H1 (cell line): ENCODE data around the gene GNAI1. TPM values are rescaled to one million over a fixed set of nuclear protein-coding genes. Genes with fewer than 3 reads are reported as not detected.

Source experiments
- CTCF ChIA-PET: fragments of 300-600 bp; sonication (Branson Sonifier 250); formaldehyde crosslinking; loops from one replicate; lab custom pipeline; 2021; ENCODE audit not compliant: partially characterized antibody; lab: Charles Lee
- POLR2A ChIA-PET: fragments of 300-600 bp; sonication (Branson Sonifier 250); formaldehyde crosslinking; loops from one replicate; lab custom pipeline; 2021; ENCODE audit warnings: inconsistent platforms; ENCODE audit not compliant: partially characterized antibody; lab: Charles Lee
- DNase-seq, 2 experiments: peaks; one replicate each; pipeline versions ENCODE4 v3.0.0 to v3.0.0-alpha.2; 2010 to 2022; ENCODE audit warnings: low spot score in 2 of 2, low read depth in 1 of 2, mixed read lengths in 1 of 2
- FAIRE-seq: peaks from 2 replicates; lab custom pipeline; 2011; peaks lifted over from hg19 to GRCh38; lab: Jason Lieb, UNC
- H2AFZ ChIP-seq: 2 replicates; pipeline ENCODE4 v1.8.1; 2012; ENCODE audit warnings: low read length, inconsistent platforms
- H2AK5ac ChIP-seq: 2 replicates; pipeline ENCODE4 v1.6.1; 2013; ENCODE audit warnings: low read depth, low read length
- H2BK120ac ChIP-seq: replicated peaks from 2 replicates; pipeline ENCODE3; 2013; ENCODE audit warnings: low read depth, low read length, inconsistent platforms
- H2BK12ac ChIP-seq: 2 replicates; pipeline ENCODE4 v1.6.1; 2013; ENCODE audit warnings: low read depth, low read length
- H2BK15ac ChIP-seq: 2 replicates; pipeline ENCODE4 v1.6.1; 2013; ENCODE audit warnings: low read length
- H2BK20ac ChIP-seq: 2 replicates; pipeline ENCODE4 v1.6.1; 2013; ENCODE audit warnings: low read length
- H2BK5ac ChIP-seq: 2 replicates; pipeline ENCODE4 v1.6.1; 2013; ENCODE audit warnings: low read depth, low read length
- H3K14ac ChIP-seq: 2 replicates; pipeline ENCODE4 v1.6.1; 2013; ENCODE audit warnings: inconsistent platforms; ENCODE audit not compliant: insufficient read length
- H3K18ac ChIP-seq: 2 replicates; pipeline ENCODE4 v1.6.1; 2013; ENCODE audit warnings: low read length; ENCODE audit errors: extremely low read depth
- H3K23ac ChIP-seq: 2 replicates; pipeline ENCODE4 v1.6.1; 2013; ENCODE audit warnings: inconsistent platforms; ENCODE audit not compliant: insufficient read length
- H3K23me2 ChIP-seq: 2 replicates; pipeline ENCODE4 v1.6.1; 2013; ENCODE audit warnings: low read depth, low read length
- H3K27ac ChIP-seq: 2 replicates; pipeline ENCODE4 v1.6.1; 2011; ENCODE audit warnings: low read depth, low read length, inconsistent platforms
- H3K27me3 ChIP-seq, 4 experiments: replicated peaks in 1 of 4; 1 replicate in 1 of 4; 2 replicates in 3 of 4; pipeline versions ENCODE4 v1.6.1 to v1.8.1; 2011 to 2013; ENCODE audit warnings: low read length in 3 of 4, mild to moderate bottlenecking in 3 of 4, inconsistent platforms in 2 of 4, mixed read lengths in 2 of 4, moderate library complexity in 1 of 4; ENCODE audit not compliant: control insufficient read depth in 3 of 4, insufficient read depth in 3 of 4; ENCODE audit errors: extremely low read depth in 1 of 4
- H3K36me3 ChIP-seq, 4 experiments: 2 replicates each; pipeline versions ENCODE4 v1.6.1 to v1.8.1; 2011 to 2013; ENCODE audit warnings: mild to moderate bottlenecking in 4 of 4, low read length in 3 of 4, moderate library complexity in 2 of 4, control low read depth in 1 of 4, inconsistent platforms in 1 of 4; ENCODE audit not compliant: insufficient read depth in 4 of 4, control insufficient read depth in 2 of 4
- H3K4ac ChIP-seq: replicated peaks from 2 replicates; pipeline ENCODE3; 2013; ENCODE audit warnings: low read length, low read depth, mixed read lengths, inconsistent platforms; ENCODE audit not compliant: insufficient read length
- H3K4me1 ChIP-seq, 4 experiments: replicated peaks in 1 of 4; 1 replicate in 1 of 4; 2 replicates in 3 of 4; pipeline versions ENCODE4 v1.6.1 to v1.8.1; 2011 to 2013; ENCODE audit warnings: low read length in 3 of 4, inconsistent platforms in 2 of 4, mixed read lengths in 1 of 4; ENCODE audit not compliant: insufficient read depth in 4 of 4, control insufficient read depth in 3 of 4
- H3K4me2 ChIP-seq, 2 experiments: 2 replicates each; pipeline versions ENCODE4 v1.6.1 to v1.8.1; 2011 to 2013; ENCODE audit warnings: low read depth in 2 of 2, low read length in 2 of 2, control low read depth in 1 of 2, inconsistent platforms in 1 of 2, mild to moderate bottlenecking in 1 of 2; ENCODE audit not compliant: insufficient read depth in 1 of 2
- H3K4me3 ChIP-seq, 4 experiments: fragments of 200-600, 300-600 bp in 1 of 4; sonication (generic), shearing (Covaris generic), sonication (Bioruptor Twin) in 1 of 4; 2 replicates each; pipeline versions ENCODE4 v1.5.1 to v1.8.1; 2011 to 2016; ENCODE audit warnings: low read length in 4 of 4, low read depth in 3 of 4, control low read depth in 2 of 4, inconsistent platforms in 2 of 4, mild to moderate bottlenecking in 2 of 4, mixed read lengths in 1 of 4, moderate library complexity in 1 of 4; ENCODE audit not compliant: insufficient read depth in 2 of 4; ENCODE audit errors: extremely low read depth in 1 of 4
- H3K56ac ChIP-seq: replicated peaks from 2 replicates; pipeline ENCODE3; 2013; ENCODE audit warnings: low read depth, mild to moderate bottlenecking, mixed read lengths, low read length, inconsistent platforms; ENCODE audit not compliant: insufficient read length
- H3K79me1 ChIP-seq: 2 replicates; pipeline ENCODE4 v1.6.1; 2013; ENCODE audit warnings: low read depth, low read length, control low read depth
- H3K79me2 ChIP-seq, 2 experiments: 2 replicates each; pipeline versions ENCODE4 v1.6.1 to v1.8.1; 2012 to 2013; ENCODE audit warnings: low read length in 2 of 2, mild to moderate bottlenecking in 2 of 2, inconsistent platforms in 1 of 2; ENCODE audit not compliant: insufficient read depth in 2 of 2, control insufficient read depth in 1 of 2
- H3K9ac ChIP-seq, 4 experiments: replicated peaks in 1 of 4; 1 replicate in 1 of 4; 2 replicates in 3 of 4; pipeline versions ENCODE4 v1.6.1 to v1.8.1; 2011 to 2013; ENCODE audit warnings: low read depth in 3 of 4, low read length in 3 of 4, control low read depth in 2 of 4, mild to moderate bottlenecking in 2 of 4, moderate library complexity in 2 of 4, inconsistent platforms in 1 of 4; ENCODE audit errors: extremely low read depth in 1 of 4
- H3K9me3 ChIP-seq, 2 experiments: 2 replicates each; pipeline versions ENCODE4 v1.6.1 to v1.8.1; 2012 to 2013; ENCODE audit warnings: mild to moderate bottlenecking in 2 of 2, moderate library complexity in 2 of 2, control low read depth in 1 of 2, inconsistent platforms in 1 of 2, low read depth in 1 of 2, low read length in 1 of 2, mixed read lengths in 1 of 2; ENCODE audit not compliant: insufficient read depth in 2 of 2
- H4K20me1 ChIP-seq, 2 experiments: replicated peaks in 1 of 2; 2 replicates each; pipeline versions ENCODE3 to v1.8.1; 2011 to 2013; ENCODE audit warnings: inconsistent platforms in 2 of 2, low read length in 2 of 2, mild to moderate bottlenecking in 1 of 2; ENCODE audit not compliant: insufficient read depth in 2 of 2, control insufficient read depth in 1 of 2
- H4K5ac ChIP-seq: 2 replicates; pipeline ENCODE4 v1.6.1; 2013; ENCODE audit warnings: low read length, low read depth, mixed read lengths, inconsistent platforms; ENCODE audit not compliant: insufficient read length
- H4K8ac ChIP-seq: 2 replicates; pipeline ENCODE4 v1.8.0; 2013; ENCODE audit warnings: mild to moderate bottlenecking, moderate library complexity, low read length, inconsistent platforms; ENCODE audit not compliant: insufficient read depth; ENCODE audit errors: extremely low read depth
- H4K91ac ChIP-seq: replicated peaks from 2 replicates; pipeline ENCODE3; 2013; ENCODE audit warnings: low read length, mixed read lengths, inconsistent platforms; ENCODE audit not compliant: insufficient read length
- JUN ChIP-seq: IDR thresholded peaks from 2 replicates; pipeline ENCODE4 v1.6.1; 2011; ENCODE audit warnings: low read depth, mild to moderate bottlenecking, improper control_type of control experiment, low read length
- KDM5A ChIP-seq: fragments of 200-600 bp; IDR thresholded peaks from 2 replicates; pipeline ENCODE4 v1.7.1; 2012; ENCODE audit warnings: mild to moderate bottlenecking, low read length, inconsistent platforms, mixed read lengths
- PHF8 ChIP-seq: fragments of 200-600 bp; sonication (generic); conservative IDR thresholded peaks from 2 replicates; pipeline ENCODE4 v1.7.1; 2012; ENCODE audit warnings: low read depth, mild to moderate bottlenecking, inconsistent platforms, low read length, moderate library complexity
- POLR2A ChIP-seq, 2 experiments: IDR thresholded peaks; 1 replicate in 1 of 2; 2 replicates in 1 of 2; pipeline ENCODE4 v1.6.1; 2011; ENCODE audit warnings: low read depth in 2 of 2, low read length in 2 of 2, mild to moderate bottlenecking in 2 of 2; ENCODE audit errors: control extremely low read depth in 1 of 2
- RFX5 ChIP-seq: IDR thresholded peaks from 2 replicates; pipeline ENCODE4 v1.6.1; 2011; ENCODE audit warnings: low read depth, low read length, improper control_type of control experiment, borderline replicate concordance
- SP2 ChIP-seq: IDR thresholded peaks from 2 replicates; pipeline ENCODE4 v1.6.1; 2012; ENCODE audit warnings: mild to moderate bottlenecking, low read length, inconsistent platforms
- ZNF274 ChIP-seq: IDR thresholded peaks from 2 replicates; pipeline ENCODE4 v1.7.0; 2012; ENCODE audit warnings: low read length, borderline replicate concordance; ENCODE audit errors: extremely low read depth
- WGBS, 2 experiments: shearing (Covaris generic) in 1 of 2; methylation state at CpG; one replicate each; pipeline versions ENCODE4 v1.1.6 to v1.1.7; 2013 to 2015; ENCODE audit warnings: low lambda C conversion rate in 2 of 2, mixed read lengths in 2 of 2, inconsistent platforms in 1 of 2, low coverage in 1 of 2, missing lambda C conversion rate in 1 of 2; ENCODE audit not compliant: insufficient replicate concordance in 2 of 2, insufficient coverage in 1 of 2, insufficient read length in 1 of 2; ENCODE audit errors: extremely low coverage in 1 of 2, missing lambda C conversion rate in 1 of 2; 5-methylcytosine and 5-hydroxymethylcytosine counted together
- polyA plus RNA-seq, 7 experiments: library from polyadenylated mRNA; depleted of rRNA in 3 of 7; stranded (reverse) in 5 of 7; unstranded in 2 of 7; fragments of >200 nt in 5 of 7; fragments of 200-250 nt in 2 of 7; gene quantifications; 1 replicate in 5 of 7; 2 replicates in 1 of 7; 4 replicates in 1 of 7; pipeline versions ENCODE4 v1.2.1 to v1.2.3, GENCODE V29; 2011 to 2013; ENCODE audit warnings: missing spikeins in 2 of 7, mixed read lengths in 2 of 7
- total RNA-seq: library from RNA; stranded (reverse); fragmentation: NEBNext Ultra II Directional; extraction: Animal tissue kit (Norgen Biotek cat#: 25700); gene quantifications from 2 replicates; pipeline ENCODE4 v1.2.1, GENCODE V29; 2021

Gene GNAI1
- total and polyA plus RNA-seq, 2 of the 8 experiments (the other 6 are each of a cell fraction or from before 2014, with no cell fraction given) = 8.0 to 29.5 TPM

DNA sequence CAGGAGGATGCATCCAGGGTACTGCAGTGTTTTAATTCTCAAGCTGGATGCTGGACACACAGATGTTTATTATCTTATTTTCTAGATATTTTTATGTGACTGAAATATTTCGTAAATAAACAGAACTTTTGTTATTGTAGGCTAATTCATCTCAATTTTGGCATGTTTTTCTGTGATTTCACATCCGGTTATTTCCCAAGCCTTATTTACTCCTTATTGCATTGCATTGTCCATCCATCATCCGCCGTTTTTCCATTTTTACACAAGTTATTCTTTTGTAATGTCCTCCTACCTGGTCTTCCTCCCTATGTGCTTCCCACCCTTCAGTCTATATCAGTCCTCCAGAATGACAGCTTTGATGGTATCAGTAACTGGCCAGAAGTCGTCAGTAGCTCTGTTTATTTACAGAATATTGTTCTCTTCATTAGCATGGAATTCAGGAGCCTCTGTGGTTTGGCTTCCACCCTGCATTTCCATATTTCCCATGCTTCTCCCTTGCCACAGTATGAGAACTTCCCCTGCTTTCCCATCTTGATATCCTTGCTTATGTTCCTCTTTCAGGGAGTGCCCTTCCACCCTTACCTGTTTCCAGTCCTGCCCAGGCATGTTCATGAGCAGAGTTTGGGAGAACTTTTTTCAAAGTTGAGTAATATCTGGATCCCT is 16.1 kb downstream of the GNAI1 start:
- H3K4me1 ChIP-seq = peaks cover 3 to 18% (median 11%) of the 10 kb centered on the region in 4 experiments; a peak in 5 of 7 replicates
- H2BK5ac ChIP-seq = peak overlapping the region; percentile 50; the same call in 1 of the 2 replicates
- H3K4me3 ChIP-seq = no peak overlapping the region; a peak in 1 of 8 replicates
- H3K4me2 ChIP-seq = peak overlapping the region in 1 of 2 experiments; percentile 27; a peak in 1 of 4 replicates
- H3K56ac ChIP-seq = no peak overlapping the region
- H3K23ac ChIP-seq = no peak overlapping the region
- 0 out of 2 replicates have a peak overlapping the region, but pooled peaks have one; percentile 22 for H3K18ac ChIP-seq
- H2BK12ac ChIP-seq = no peak overlapping the region
- no peak overlapping the region for H2AFZ ChIP-seq
- no peak for FAIRE-seq
- no peaks in the 10 kb centered on the region for H3K23me2 ChIP-seq
- DNase-seq = no peak
- no peaks in the 10 kb centered on the region for H3K9me3 ChIP-seq
- H3K14ac ChIP-seq = no peak overlapping the region
- H2BK15ac ChIP-seq = no peak overlapping the region
- peaks cover 4% of the 10 kb centered on the region in 2 experiments for H4K20me1 ChIP-seq
- H3K9ac ChIP-seq = no peak overlapping the region
- H2BK20ac ChIP-seq = no peak overlapping the region
- WGBS, 2 experiments = 85% methylated on average over 5 of the region's 5 CpGs; no CpG with 5 or more reads in 1 of the 2 experiments
- H4K91ac ChIP-seq = no peak overlapping the region
- H3K79me1 ChIP-seq = peaks cover 6% of the 10 kb centered on the region; the same call in 1 of the 2 replicates
- H3K4ac ChIP-seq = no peak overlapping the region
- H3K79me2 ChIP-seq = peaks cover 0 to 96% of the 10 kb centered on the region in 2 experiments; a peak in 3 of 4 replicates
- TF ChIP-seq SP2 (no peak), JUN (no peak), KDM5A (no peak), PHF8 (no peak), RFX5 (no peak), ZNF274 (no peak), POLR2A (IDR thresholded peaks at IDR 0.05; ENCODE audit: control extremely low read depth in 1 of 2, low read depth in 2 of 2, low read length in 2 of 2) (no peak)
- H3K36me3 ChIP-seq = no peaks in the 10 kb centered on the region
- H3K27ac ChIP-seq = no peak overlapping the region
- H2AK5ac ChIP-seq = no peak overlapping the region
- H3K27me3 ChIP-seq = no peaks in the 10 kb centered on the region
- ChIA-PET POLR2A (interaction anchor here (1.8 kb wide), 1 partner anchor 12 kb away, joined by 6 read pairs; no protein-coding TSS in a partner anchor), CTCF (interaction anchor here (1.6 kb wide), 1 partner anchor 54 kb away, joined by 4 read pairs; no protein-coding TSS in a partner anchor)
- no peak overlapping the region for H2BK120ac ChIP-seq
- no peak overlapping the region for H4K8ac ChIP-seq
- H4K5ac ChIP-seq = no peak overlapping the region
